Measurements from ENCODE around the gene TLE3.

DNA sequence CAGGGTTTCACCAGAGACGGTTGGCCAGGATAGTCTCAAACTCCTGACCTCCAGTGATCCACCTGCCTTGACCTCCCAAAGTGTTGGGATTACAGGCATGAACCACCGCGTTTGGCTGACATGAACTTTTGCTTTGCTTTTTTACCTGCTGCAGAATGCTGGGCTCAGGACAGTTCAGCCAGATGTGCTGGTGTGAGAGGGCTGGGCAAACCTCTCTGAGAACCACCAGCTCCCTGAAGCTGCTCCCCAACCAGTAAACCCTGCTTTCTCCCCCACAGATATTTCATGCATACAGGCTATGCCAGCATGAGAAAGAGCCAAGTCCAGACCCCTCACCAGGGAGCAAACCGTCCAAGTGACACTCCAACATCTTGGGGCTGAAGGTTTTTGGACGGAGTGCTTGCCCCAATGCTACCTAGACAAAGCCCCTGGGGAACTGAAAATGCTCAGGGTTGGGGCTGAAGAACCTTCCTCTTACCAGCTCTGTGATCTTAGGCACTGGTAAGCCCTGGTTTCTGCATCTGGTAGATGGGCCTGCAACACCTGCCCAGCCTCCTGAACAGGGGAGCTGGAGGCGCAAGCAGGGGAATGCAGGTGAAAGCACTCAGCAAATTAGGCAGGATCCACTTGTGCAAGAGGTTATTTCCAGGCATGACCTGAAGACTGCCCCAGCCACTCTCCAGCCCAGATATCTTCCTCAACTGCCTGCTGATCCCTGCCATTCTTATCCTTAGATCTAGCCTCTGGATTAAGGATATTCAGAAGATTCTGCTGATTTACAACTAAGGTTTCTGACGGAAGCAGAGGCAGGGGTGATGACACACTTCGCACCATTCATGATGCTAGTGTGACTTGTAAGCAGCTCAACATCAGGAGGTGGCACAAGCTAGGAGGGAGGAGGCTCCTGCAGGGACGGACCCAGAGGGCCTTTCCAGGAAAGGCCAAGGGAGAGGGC is 78.8 kb downstream of the TLE3 start:
- TF ChIP-seq POLR2A (IDR thresholded peaks at IDR 0.05; ENCODE audit: low read depth, low read length) (no peak), RAD21 (IDR thresholded peaks at IDR 0.05; ENCODE audit: low read length) (no peak)
- TF ChIP-seq, protein P1, sequence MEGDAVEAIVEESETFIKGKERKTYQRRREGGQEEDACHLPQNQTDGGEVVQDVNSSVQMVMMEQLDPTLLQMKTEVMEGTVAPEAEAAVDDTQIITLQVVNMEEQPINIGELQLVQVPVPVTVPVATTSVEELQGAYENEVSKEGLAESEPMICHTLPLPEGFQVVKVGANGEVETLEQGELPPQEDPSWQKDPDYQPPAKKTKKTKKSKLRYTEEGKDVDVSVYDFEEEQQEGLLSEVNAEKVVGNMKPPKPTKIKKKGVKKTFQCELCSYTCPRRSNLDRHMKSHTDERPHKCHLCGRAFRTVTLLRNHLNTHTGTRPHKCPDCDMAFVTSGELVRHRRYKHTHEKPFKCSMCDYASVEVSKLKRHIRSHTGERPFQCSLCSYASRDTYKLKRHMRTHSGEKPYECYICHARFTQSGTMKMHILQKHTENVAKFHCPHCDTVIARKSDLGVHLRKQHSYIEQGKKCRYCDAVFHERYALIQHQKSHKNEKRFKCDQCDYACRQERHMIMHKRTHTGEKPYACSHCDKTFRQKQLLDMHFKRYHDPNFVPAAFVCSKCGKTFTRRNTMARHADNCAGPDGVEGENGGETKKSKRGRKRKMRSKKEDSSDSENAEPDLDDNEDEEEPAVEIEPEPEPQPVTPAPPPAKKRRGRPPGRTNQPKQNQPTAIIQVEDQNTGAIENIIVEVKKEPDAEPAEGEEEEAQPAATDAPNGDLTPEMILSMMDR (conservative IDR thresholded peaks at IDR 0.05; ENCODE audit: low read depth, low read length): no peak
